WERI-Rb-1 (cell line): ENCODE measurements around the gene TMEM101.

Source experiments
- DNase-seq: peaks from one replicate; pipeline ENCODE4 v3.0.0-alpha.2; 2020
- H3K27ac ChIP-seq: fragments of 250-450 bp; sonication (Bioruptor Pico); 2 replicates; pipeline ENCODE4 v1.5.1; 2020; ENCODE audit warnings: mild to moderate bottlenecking, moderate library complexity
- H3K27me3 ChIP-seq: fragments of 250-450 bp; sonication (Bioruptor Pico); 2 replicates; pipeline ENCODE4 v1.5.1; 2021; ENCODE audit warnings: mild to moderate bottlenecking, low read depth, moderate library complexity; ENCODE audit not compliant: insufficient read depth, severe bottlenecking
- H3K36me3 ChIP-seq: fragments of 250-450 bp; sonication (Bioruptor Pico); 2 replicates; pipeline ENCODE4 v1.5.1; 2020; ENCODE audit warnings: mild to moderate bottlenecking, moderate library complexity
- H3K4me3 ChIP-seq: 2 replicates; pipeline ENCODE4 v1.5.1; 2011; ENCODE audit warnings: low read depth, mild to moderate bottlenecking, control low read depth, low read length
- H3K9me3 ChIP-seq: fragments of 250-450 bp; sonication (Bioruptor Pico); 2 replicates; pipeline ENCODE4 v1.5.1; 2021; ENCODE audit warnings: mild to moderate bottlenecking, moderate library complexity; ENCODE audit not compliant: severe bottlenecking
- TF ChIP-seq, protein P1 (sequence below): IDR thresholded peaks from 2 replicates; pipeline ENCODE4 v1.5.1; 2011; ENCODE audit warnings: low read depth, mild to moderate bottlenecking, control low read depth, inconsistent platforms, low read length

TMEM101 gene

DNA sequence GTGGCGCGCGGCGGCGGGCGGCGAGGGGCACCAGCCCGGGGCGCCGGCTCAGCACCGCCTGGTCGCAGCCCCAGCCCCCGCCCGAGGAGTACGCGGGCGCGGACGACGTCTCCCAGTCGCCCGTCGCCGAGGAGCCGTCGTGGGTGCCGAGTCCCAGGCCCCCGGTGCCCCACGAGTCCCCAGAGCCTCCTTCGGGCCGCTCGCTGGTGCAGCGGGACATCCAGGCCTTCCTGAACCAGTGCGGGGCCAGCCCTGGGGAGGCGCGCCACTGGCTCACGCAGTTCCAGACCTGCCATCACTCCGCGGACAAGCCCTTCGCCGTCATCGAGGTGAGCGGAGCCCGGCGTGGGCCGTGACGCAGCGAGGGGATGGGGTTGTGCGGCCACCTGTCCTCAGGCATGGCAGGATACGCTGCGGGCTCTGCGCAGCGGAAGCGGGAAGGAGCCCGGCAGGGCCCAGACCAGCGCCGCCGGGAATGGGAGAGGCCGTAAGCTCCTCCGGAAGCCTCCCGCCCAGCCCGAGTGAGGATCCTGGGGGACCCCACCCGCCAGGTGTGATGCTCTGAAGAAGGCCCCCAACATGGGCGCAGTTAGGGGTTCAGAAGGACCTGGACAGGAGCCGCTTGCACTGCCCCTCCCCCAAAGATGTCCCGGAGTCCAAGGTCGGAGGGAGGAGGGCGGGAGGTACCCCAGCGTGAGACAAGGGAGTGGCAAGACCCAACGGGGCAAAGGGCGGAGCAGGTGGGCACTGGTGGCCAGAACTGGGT, 9.8 kb downstream of the TMEM101 start:
- DNase-seq, result no peak
- no peak overlapping the region for H3K27ac ChIP-seq
- TF ChIP-seq, protein P1, sequence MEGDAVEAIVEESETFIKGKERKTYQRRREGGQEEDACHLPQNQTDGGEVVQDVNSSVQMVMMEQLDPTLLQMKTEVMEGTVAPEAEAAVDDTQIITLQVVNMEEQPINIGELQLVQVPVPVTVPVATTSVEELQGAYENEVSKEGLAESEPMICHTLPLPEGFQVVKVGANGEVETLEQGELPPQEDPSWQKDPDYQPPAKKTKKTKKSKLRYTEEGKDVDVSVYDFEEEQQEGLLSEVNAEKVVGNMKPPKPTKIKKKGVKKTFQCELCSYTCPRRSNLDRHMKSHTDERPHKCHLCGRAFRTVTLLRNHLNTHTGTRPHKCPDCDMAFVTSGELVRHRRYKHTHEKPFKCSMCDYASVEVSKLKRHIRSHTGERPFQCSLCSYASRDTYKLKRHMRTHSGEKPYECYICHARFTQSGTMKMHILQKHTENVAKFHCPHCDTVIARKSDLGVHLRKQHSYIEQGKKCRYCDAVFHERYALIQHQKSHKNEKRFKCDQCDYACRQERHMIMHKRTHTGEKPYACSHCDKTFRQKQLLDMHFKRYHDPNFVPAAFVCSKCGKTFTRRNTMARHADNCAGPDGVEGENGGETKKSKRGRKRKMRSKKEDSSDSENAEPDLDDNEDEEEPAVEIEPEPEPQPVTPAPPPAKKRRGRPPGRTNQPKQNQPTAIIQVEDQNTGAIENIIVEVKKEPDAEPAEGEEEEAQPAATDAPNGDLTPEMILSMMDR, result no peak
- H3K9me3 ChIP-seq, result no peaks in the 10 kb centered on the region
- no peaks in the 10 kb centered on the region for H3K27me3 ChIP-seq
- H3K36me3 ChIP-seq, result peaks cover 3% of the 10 kb centered on the region; the same call in 1 of the 2 replicates
- H3K4me3 ChIP-seq, result no peak overlapping the region

DNA sequence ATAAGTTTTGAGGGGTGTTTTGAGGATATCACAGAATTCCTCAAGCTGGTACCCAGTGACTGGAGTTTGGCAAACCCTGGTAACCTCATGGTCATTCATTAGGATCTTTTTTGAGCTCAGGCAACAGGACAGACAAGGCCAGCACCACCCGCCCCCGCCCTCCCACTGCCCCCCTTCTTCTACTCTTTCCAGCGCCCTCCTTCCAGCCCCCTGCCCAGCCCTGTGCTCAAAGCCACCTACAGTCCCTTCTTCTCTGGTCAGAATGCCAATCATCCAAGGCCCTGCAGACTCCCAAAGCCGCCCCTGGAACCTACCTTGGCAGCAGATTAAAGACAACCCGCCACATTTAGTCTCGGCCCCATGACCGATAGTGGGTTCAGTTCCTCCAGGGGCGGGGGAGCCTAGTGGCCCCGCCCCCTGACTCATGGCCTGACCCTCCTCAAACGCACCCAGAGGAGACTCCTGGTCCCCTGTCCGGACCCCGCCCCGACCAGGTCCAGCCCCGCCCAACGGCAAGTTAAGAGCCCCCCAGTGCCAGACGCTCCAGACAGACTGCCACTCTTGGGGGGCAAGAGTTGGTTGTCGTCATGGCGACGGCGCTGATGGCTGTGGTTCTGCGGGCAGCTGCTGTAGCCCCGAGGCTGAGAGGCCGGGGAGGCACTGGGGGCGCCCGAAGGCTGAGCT, 10.5 kb downstream of the TMEM101 start, which contains the start of gene NAGS:
Gene NAGS (plus strand): TSS at position 546 of the 684 bp plus-strand sequence. CDS start 42 bp downstream, at position 588.
- no peak for DNase-seq
- H3K27me3 ChIP-seq, result no peaks in the 10 kb centered on the region
- TF ChIP-seq, protein P1, result no peak
- no peak within 1 kb of the TSS for H3K27ac ChIP-seq
- no peaks in the 10 kb centered on the region for H3K9me3 ChIP-seq
- peaks cover 3% of the 10 kb centered on the region; the same call in 1 of the 2 replicates for H3K36me3 ChIP-seq
- H3K4me3 ChIP-seq, result no peak within 1 kb of the TSS

DNA sequence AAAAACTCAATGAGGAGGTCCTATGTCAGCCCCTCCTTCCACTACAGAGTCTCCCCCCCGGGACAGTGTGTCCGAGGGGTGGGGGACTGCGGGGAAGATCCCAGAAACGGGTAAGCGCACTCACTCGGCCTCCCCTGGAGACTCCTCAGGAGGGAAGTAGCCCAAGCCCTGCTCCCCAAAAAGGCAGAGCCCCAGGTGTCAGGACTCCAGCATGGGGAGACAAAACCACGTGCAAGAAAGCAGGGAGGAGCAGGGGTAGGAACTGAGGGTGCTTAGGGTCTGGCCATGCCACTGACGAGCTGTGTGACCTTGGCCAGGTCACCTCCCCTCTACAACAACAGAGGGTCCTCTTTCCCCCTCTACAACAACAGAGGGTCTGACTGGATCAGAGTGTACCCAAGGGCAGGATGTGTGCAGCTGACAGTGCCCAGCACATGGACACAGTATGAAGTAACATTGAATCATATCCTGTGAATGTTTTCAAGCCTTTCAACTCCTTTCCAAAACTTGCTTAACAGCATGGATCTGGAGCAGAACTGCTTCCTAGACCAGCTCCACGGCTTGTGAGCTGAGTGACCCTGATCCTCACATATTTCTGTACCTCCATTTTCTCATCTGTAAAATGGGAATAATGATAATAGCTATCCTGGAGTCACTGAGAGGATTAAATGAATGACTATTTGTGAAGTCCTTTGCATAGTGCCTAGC, 12.5 kb downstream of the TMEM101 start:
- H3K36me3 ChIP-seq, result no peaks in the 10 kb centered on the region
- H3K4me3 ChIP-seq, result no peak overlapping the region
- no peak overlapping the region for H3K27ac ChIP-seq
- no peak for DNase-seq
- H3K9me3 ChIP-seq, result no peaks in the 10 kb centered on the region
- H3K27me3 ChIP-seq, result no peaks in the 10 kb centered on the region
- TF ChIP-seq, protein P1, result no peak

DNA sequence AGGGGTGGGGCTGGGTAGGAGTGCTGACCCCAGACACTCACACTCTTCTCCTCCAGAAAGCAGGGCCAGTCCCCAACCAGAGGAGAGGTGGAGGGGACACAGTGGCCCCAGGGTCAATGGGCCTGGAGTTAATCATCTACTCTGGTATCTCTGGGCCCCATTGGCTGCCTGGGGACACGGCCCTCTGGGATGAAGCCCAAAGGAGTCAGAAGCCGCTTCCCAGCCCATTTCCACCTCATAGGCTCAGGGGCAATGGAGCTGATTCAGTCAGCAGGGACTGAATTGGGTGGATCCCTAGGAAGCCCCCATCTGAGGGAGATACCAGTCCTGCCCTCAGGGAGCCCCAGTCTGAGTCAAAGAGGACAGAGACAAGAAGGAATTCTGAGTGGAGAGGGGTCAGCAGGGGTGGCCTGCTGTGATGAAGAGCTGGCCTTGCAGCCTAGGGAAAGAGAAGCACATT, 13.3 kb downstream of the TMEM101 start:
- H3K9me3 ChIP-seq, result no peaks in the 10 kb centered on the region
- H3K27me3 ChIP-seq, result no peaks in the 10 kb centered on the region
- no peak overlapping the region for H3K27ac ChIP-seq
- TF ChIP-seq, protein P1, result no peak
- no peak overlapping the region for H3K4me3 ChIP-seq
- no peak for DNase-seq
- no peaks in the 10 kb centered on the region for H3K36me3 ChIP-seq

DNA sequence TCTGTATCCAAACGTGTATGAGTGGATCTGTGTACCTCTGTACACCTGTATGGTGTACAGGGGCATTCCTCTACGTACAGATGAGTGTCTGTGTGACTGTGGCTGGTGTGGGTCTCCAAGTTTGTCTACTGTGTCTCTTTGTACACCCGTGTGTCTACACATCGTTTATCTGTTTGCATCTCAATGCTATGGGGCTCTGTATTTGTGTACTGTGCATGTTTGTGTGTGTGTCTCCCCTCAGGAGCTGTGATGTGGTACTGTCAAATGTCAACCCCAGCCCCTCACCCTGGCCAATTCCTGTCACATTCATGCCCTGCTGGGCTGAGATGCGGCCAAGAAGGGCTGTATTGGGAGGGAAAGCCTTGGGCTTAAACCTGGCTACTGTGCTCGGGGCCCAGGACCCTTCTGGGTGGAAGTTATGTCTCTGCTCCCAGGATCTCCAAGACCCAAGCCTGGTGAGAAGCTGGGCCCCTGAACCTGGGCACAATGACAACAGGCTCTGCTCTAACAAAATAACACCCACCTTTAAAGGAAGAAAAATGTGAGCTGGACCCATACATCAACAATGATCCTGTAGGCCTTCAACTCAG, 13.8 kb downstream of the TMEM101 start:
- no peaks in the 10 kb centered on the region for H3K36me3 ChIP-seq
- no peaks in the 10 kb centered on the region for H3K9me3 ChIP-seq
- no peak for DNase-seq
- TF ChIP-seq, protein P1, result no peak
- no peak overlapping the region for H3K27ac ChIP-seq
- H3K4me3 ChIP-seq, result no peak overlapping the region
- H3K27me3 ChIP-seq, result no peaks in the 10 kb centered on the region
